Uterus (tissue), 4 donors: ENCODE data around the gene ZNF628. TPM values are rescaled to one million over a fixed set of nuclear protein-coding genes. Genes with fewer than 3 reads are reported as not detected.

Experiments
- DNase-seq, 2 donors: peaks; one replicate each; pipeline ENCODE4 v3.0.0-alpha.2; 2019 to 2020
- H3K27ac ChIP-seq, 2 donors: fragments of 200-600 bp; sonication (generic); 1 replicate in 1 of 2; 2 replicates in 1 of 2; pipeline ENCODE4 v1.5.1; 2016 to 2018
- H3K27me3 ChIP-seq, 2 donors: fragments of 200-600 bp; sonication (generic); one replicate each; pipeline ENCODE4 v1.5.1; 2018 to 2019; ENCODE audit warnings: control low read depth in 1 of 2
- H3K36me3 ChIP-seq, 2 donors: fragments of 200-600 bp; sonication (generic); one replicate each; pipeline ENCODE4 v1.5.1; 2019; ENCODE audit warnings: control low read depth in 1 of 2
- H3K4me1 ChIP-seq, 2 donors: fragments of 200-600 bp; sonication (generic); one replicate each; pipeline ENCODE4 v1.5.1; 2018 to 2019; ENCODE audit warnings: control low read depth in 1 of 2
- H3K4me3 ChIP-seq, 2 donors: fragments of 200-600 bp; sonication (generic); 1 replicate in 1 of 2; 2 replicates in 1 of 2; pipeline ENCODE4 v1.5.1; 2018 to 2019; ENCODE audit warnings: mild to moderate bottlenecking in 1 of 2
- H3K9me3 ChIP-seq, 2 donors: fragments of 200-600 bp; sonication (generic); one replicate each; pipeline ENCODE4 v1.5.1; 2019; ENCODE audit warnings: control low read depth in 1 of 2
- CTCF ChIP-seq, 4 experiments: fragments of 200-600 bp in 2 of 4; fragments of 450-650 bp in 2 of 4; sonication (generic) in 2 of 4; IDR thresholded peaks; one replicate each; pipeline ENCODE4 v1.5.1; 2016 to 2019; ENCODE audit warnings: antibody characterized with exemption in 4 of 4, mild to moderate bottlenecking in 2 of 4, moderate library complexity in 1 of 4
- POLR2A ChIP-seq, 2 donors: fragments of 450-650 bp; IDR thresholded peaks; one replicate each; pipeline ENCODE4 v1.6.1; 2016; ENCODE audit warnings: antibody characterized with exemption in 2 of 2, mild to moderate bottlenecking in 1 of 2, moderate library complexity in 1 of 2
- intact Hi-C: fragments of 100-400 bp; cut with DNase I; formaldehyde crosslinking; loops from one replicate; pipeline ENCODE4 v1.15.1; 2023; ENCODE audit warnings: low total_unique reads
- total RNA-seq, 4 donors: library from RNA; depleted of rRNA in 3 of 4; stranded (reverse); fragments of >200 nt in 3 of 4; gene quantifications; one replicate each; pipeline versions ENCODE4 v1.1.0 to v1.2.4, GENCODE V29; 2014 to 2023
- donor health status: DM: yes; HTN: yes; CAD: no.

The ZNF628 gene
- total RNA-seq, 4 donors from 2014 or later = 1.0 to 29.5 (median 11.9) TPM; not detected in 1

GRCh38 chr19:55449469-55449868 is 26.9 kb upstream of the ZNF628 start:
- no peaks in the 10 kb centered on the region for H3K9me3 ChIP-seq
- H3K27me3 ChIP-seq = peaks cover 18 to 32% of the 10 kb centered on the region in 2 donors
- no peaks in the 10 kb centered on the region for H3K36me3 ChIP-seq
- H3K4me3 ChIP-seq = no peak overlapping the region
- intact Hi-C loops = no loop called here
- DNase-seq = no peak
- H3K4me1 ChIP-seq = peaks cover 0 to 18% of the 10 kb centered on the region in 2 donors
- no peak overlapping the region for H3K27ac ChIP-seq
- TF ChIP-seq CTCF (IDR thresholded peaks at IDR 0.05) = no peak
- TF ChIP-seq POLR2A (IDR thresholded peaks at IDR 0.05) = no peak

GRCh38 chr19:55451163-55451964 is 25.1 kb upstream of the ZNF628 start:
- H3K27ac ChIP-seq = no peak overlapping the region
- H3K4me1 ChIP-seq = peaks cover 0 to 18% of the 10 kb centered on the region in 2 donors
- no peaks in the 10 kb centered on the region for H3K36me3 ChIP-seq
- intact Hi-C loops = loop anchor here (10.0 kb wide), 1 partner anchor 167 kb away; the partner anchor contains the start of genes BRSK1 and HSPBP1
- no peaks in the 10 kb centered on the region for H3K9me3 ChIP-seq
- H3K4me3 ChIP-seq = no peak overlapping the region
- H3K27me3 ChIP-seq = peaks cover 18 to 24% of the 10 kb centered on the region in 2 donors
- no peak for DNase-seq
- TF ChIP-seq CTCF (IDR thresholded peaks at IDR 0.05) = no peak
- no peak for TF ChIP-seq POLR2A (IDR thresholded peaks at IDR 0.05)

GRCh38 chr19:55451965-55452748 is 24.3 kb upstream of the ZNF628 start:
- no peak overlapping the region for H3K4me3 ChIP-seq

GRCh38 chr19:55452749-55453346 is 23.6 kb upstream of the ZNF628 start:
- H3K4me3 ChIP-seq = no peak overlapping the region
- no peaks in the 10 kb centered on the region for H3K9me3 ChIP-seq
- H3K27ac ChIP-seq = no peak overlapping the region
- intact Hi-C loops = loop anchor here (10.0 kb wide), 1 partner anchor 168 kb away; the partner anchor contains the start of genes BRSK1 and HSPBP1
- peak; percentile 72 to 81 for DNase-seq
- no peaks in the 10 kb centered on the region for H3K36me3 ChIP-seq
- H3K4me1 ChIP-seq = peaks cover 0 to 18% of the 10 kb centered on the region in 2 donors
- TF ChIP-seq CTCF (IDR thresholded peaks at IDR 0.05) = peak in 1 of 4 experiments; percentile 3
- TF ChIP-seq POLR2A (IDR thresholded peaks at IDR 0.05) = no peak
- H3K27me3 ChIP-seq = peaks cover 18 to 24% of the 10 kb centered on the region in 2 donors

More at GRCh38 chr19:55451965-55452748, 24.3 kb upstream of the ZNF628 start:
- Histone ChIP-seq H3K27me3 (peaks cover 18 to 24% of the 10 kb centered on the region in 2 donors), H3K36me3 (no peaks in the 10 kb centered on the region), H3K4me1 (peaks cover 0 to 18% of the 10 kb centered on the region in 2 donors), H3K27ac (no peak overlapping the region), H3K9me3 (no peaks in the 10 kb centered on the region)
- TF ChIP-seq POLR2A (IDR thresholded peaks at IDR 0.05) = no peak
- TF ChIP-seq CTCF (IDR thresholded peaks at IDR 0.05) = no peak
- intact Hi-C loops = loop anchor here (10.0 kb wide), 1 partner anchor 167 kb away; the partner anchor contains the start of genes BRSK1 and HSPBP1
- no peak for DNase-seq
